Left renal pelvis (tissue), 4 donors: ENCODE results near the gene TEX22. TPM values are rescaled to one million over a fixed set of nuclear protein-coding genes. Genes with fewer than 3 reads are reported as not detected.

Experiments
- DNase-seq, 4 donors: peaks; one replicate each; pipeline ENCODE4 v3.0.0-alpha.2; 2013; ENCODE audit warnings: low read depth in 4 of 4, low spot score in 3 of 4
- polyA plus RNA-seq, 4 donors: library from polyadenylated mRNA; unstranded; fragments of 120-200 nt; gene quantifications; one replicate each; pipeline ENCODE4 v1.2.1, GENCODE V29; 2013; ENCODE audit not compliant: insufficient read length in 4 of 4

The TEX22 gene
- polyA plus RNA-seq, 4 donors, result 1.1 to 2.8 (median 2.0) TPM

DNA sequence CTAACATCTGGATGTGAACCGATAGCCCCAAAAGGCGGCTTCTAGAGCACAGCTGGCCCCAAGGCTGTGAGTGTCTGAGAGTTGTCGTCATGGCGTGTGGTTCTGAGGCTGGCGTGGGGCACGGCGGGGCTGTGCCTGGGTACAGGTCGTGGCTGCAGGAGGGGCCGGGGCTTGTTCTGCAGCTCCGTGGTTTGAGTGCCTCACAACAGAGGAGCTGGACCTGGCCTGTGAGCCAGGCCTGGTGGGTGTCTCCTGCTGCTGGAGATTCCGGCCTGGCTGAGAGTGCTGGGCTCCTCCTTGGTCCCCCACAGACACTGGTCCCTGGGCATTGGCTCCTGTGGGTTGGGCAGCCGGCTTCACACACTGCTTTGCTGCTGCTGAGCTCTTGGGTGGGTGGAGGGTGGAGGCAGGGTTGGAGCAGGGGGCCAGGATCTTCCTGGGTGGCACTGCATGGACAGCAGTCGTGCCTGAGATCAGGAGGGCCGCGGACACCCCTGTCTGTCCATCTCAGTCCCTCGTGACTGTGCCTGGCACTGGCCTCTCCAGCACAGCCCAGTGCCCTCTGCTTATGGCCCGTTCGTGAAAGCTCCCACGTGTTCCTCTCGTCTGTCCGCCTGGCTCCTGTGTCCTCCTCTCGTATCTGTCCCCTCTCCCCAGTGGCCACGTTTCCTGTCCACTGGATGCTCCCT lies 31.8 kb upstream of the TEX22 start:
- no peak for DNase-seq

DNA sequence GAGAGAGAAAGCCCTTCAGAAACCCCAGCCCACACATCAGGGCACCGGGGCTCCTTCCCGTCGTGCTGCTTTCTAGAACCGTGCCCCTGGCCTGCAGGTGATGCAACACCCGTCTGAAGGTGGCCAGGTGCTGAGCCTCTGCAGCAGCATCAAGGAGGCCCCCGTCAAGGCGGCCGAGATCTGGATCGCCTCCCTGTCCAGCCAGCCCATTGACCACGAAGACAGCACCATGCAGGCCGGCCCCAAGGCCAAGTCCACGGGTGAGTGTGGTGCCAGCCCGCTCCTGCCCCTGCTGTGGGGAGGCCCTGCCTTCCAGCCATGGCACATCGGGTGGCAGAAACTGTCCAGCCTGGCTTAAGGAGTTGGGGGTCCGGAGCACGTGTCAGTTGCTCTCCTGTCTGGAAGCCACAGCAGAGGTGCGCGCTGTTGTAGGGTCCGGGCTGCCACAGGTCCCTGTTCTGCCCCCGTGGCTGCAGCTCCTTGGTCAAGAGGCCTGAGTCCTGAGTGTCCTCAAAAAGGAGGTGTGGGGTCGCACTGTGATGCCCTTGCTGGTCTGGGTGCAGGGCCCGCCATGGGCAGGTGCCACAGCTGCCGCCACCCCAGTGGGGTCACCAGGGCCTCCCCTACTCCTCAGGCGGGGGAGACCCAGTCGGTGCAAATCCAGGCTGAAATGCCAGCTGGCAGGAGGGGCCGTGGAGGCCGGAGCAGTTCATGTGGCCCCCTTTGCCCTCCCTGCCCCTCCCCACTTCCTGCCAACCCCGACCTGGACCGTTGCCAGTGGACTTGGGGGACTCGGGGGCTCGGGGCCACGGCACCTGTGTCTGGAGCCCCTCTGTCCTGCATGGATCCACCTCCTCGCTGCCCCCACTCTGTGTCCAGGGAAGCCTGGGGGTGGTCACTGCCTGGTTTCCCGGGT lies 31.0 kb upstream of the TEX22 start:
- no peak for DNase-seq

DNA sequence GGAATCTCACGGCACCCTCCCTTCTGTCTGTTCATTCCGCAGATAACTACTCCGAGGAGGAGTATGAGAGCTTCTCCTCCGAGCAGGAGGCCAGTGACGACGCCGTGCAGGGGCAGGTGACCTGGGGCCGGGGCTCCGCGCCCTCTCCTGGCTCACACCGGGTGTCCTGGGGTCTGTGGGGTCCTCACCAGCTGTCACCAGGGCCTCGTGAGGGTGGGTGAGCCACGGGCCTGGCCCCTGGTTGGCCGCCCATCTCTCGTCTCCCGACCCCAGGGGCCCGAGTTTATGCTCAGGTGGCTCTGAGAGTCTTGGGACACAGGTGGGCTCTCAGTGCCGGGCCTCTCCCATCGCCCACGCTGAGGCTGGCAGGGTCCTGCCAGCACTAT lies 30.3 kb upstream of the TEX22 start:
- no peak for DNase-seq

DNA sequence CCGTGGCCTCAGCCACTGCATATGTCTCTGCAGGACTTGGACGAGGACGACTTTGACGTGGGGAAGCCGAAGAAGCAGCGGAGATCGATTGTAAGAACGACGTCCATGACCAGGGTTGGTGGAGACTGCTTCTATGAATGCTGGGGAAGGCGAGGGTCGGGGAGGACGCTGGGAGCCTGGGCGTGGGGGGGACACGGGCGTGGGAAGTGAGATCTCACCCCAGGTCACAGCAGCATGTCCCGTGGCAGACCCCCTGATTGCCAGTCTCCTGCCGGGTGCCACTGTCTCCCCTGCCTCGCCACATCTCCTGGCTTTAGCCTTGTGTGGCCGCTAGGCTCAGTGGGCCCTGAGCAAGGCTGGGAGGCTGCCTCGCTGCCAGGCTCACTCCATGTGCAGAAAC lies 29.9 kb upstream of the TEX22 start:
- no peak for DNase-seq

DNA sequence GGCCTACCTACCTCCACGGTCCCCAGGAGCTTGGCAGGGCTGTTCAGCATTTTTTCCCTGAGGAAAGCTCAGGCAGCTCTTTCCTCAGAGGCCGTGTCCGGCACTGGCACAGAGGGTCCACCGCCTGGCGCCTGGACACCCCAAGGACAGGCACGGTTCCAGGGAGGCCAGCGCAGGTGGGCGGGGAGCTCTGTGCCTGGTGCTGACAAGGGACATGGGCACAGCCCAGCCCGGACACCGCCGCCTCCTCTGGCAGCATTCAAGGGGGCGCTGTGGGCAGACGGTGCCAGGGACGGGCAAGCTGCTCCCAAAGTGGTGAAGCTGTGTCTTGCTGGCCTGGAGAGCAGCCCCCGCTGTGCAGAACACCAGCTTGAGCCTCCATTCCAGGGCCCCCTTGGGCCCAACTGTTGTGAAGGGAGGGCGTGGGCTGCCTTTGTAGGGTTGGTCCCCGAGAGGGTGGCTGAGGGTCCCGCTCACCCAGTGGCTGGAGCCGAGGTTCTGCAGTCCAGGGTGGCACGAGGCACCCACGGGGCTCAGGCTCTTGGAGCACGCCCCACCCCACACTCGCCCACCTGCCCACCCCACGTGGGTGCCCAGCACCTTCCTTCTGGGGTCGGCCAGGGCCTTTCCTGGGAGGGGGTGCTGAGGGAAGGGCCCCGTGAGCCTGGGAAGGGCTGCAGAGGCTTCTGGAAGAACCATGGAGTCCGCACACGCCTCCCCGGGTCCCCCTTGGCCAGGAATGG lies 29.3 kb upstream of the TEX22 start:
- no peak for DNase-seq

DNA sequence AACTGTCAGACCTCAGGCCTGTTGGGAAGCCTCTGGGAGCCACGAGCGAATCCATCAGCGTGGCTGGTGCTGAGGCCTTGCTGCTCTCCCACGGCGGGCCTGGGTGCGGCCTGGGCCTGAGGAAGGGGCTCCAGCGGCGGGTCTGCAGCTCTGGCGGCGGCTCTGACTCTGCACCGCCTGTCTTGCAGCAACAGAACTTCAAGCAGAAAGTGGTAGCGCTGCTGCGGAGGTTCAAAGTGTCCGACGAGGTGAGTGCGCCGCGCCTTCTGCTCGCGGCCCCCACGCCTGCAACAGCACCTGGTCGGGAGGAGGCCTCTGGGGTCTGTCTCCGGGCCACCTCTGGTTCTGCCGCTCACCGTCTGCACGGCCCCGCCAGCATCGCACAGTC lies 28.7 kb upstream of the TEX22 start:
- DNase-seq, result no peak

DNA sequence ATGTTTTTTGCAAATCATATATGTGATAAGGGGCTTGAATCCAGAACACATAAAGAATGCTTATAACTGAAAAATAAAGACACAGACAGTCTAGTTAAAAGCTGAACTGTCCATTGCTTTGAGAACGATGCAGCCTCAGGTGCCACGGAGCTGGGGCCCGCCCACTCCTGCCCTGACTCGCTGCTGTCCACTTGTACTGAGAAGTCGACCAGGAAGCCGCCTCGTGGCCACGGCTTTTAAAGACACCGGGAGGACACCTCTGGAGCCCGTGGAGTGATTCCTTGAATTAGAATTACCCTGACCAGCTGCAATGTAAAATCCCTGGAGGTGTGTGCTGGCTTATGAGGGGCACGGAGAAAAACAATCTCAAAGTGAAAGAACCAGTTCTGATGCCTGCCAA lies 23.9 kb upstream of the TEX22 start:
- DNase-seq, result no peak

DNA sequence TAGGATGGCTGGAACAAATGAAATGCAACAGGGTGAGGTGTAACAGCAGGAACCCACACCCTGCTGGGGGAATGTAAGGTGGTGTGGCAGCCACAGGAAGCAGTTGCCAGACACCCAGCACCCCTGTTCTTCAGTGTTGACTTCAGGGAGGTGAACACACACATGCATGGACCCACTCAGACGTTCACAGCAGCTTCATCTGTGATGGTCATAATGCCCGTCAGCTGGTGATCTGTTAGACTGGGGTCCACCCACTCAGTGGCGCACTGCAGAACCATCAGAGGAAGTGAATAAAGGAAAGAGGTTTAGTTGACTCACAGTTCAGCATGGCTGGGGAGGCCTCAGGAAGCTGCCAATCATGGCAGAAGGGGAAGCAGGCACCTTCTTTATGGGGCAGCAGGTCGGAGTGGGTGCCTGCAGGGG lies 22.7 kb upstream of the TEX22 start:
- DNase-seq, result no peak

DNA sequence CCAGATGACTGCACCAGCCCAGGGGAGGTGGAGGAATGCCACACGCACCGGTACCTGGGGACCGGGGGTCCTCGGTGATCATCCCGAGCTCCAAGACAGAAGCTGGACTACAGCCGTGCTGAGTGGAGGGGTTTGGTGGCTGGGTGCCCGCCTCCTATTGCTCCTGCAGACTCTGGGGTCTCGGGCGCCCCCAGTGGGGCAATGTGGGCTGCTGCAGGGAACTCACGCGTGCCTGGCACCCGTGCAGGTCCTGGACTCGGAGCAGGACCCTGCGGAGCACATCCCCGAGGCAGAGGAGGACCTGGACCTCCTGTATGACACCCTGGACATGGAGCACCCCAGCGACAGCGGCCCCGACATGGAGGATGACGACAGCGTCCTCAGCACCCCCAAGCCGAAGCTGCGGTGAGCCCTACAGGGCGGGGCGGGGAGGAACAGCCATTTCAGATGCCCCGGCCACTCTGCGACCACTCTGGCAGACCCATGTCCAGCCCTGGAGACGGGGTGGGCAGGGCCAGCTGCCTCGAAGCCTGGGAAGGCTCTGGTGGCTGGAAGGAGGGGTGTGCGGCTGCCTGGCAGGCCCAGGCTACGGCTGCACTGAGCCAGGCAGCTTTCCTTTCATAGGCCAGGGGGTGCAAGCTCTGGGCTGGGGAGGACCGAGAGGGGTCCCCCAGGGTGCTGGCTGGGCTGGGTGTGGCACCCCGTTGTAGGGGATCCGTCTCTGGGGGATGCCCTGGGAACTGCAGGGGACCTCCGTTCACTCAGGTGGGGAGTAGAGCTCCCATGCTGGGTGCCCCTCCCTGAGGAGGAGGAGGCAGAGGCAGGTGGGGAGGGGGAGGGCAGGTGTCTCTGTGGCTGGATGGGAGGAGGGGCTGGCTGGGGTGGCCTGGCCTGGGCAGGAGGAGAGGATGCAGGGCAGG lies 21.6 kb upstream of the TEX22 start:
- DNase-seq, result no peak

DNA sequence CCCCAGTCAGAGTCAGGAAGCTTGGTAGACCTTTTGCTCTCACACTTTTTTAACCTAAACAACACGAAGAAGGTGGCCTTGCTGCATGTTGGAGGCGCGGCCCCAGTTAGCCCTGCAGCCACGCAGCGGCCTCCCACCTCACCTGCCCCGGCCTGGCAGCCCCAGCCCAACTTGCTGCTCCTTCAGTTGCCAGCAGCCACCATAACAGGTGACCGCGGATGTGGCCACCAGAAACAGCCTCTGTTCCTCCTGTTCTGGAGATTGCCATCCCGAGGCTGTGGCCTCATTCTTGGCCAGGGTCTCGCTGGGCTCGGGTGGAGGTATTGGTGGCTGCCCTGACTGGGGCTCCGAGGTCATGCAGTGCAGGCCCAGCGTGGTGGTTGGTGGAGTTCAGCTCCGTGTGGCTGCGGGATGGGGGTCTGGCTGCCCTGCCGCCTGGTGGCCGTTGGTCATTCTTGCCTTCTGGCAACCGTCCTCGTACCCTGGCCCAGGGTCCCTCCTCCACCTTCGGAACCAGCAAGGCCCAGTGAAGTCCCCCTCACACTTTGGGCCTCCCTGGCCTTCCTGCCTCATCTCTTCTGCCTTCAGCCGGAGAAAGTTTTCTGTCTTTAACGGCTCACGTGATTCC lies 20.7 kb upstream of the TEX22 start:
- DNase-seq, result no peak

DNA sequence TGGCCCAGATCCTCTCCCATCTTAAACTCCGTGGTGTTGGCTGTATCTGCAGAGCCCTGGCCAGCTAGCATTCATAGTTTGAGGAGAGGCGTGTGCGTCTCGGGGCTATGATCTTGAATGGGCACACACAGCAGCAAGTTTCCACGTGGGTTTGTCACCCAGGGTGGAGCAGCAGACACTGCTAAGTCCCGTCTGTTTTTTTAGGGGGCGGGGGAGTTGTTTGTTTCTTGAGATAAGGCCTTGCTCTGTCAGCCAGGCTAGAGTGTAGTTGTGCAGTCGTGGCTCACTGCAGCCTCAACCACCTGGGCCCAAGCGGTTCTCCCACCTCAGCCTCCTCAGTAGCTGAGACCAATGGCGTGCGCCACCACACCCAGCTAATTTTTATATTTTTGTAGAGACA lies 20.1 kb upstream of the TEX22 start:
- no peak for DNase-seq

DNA sequence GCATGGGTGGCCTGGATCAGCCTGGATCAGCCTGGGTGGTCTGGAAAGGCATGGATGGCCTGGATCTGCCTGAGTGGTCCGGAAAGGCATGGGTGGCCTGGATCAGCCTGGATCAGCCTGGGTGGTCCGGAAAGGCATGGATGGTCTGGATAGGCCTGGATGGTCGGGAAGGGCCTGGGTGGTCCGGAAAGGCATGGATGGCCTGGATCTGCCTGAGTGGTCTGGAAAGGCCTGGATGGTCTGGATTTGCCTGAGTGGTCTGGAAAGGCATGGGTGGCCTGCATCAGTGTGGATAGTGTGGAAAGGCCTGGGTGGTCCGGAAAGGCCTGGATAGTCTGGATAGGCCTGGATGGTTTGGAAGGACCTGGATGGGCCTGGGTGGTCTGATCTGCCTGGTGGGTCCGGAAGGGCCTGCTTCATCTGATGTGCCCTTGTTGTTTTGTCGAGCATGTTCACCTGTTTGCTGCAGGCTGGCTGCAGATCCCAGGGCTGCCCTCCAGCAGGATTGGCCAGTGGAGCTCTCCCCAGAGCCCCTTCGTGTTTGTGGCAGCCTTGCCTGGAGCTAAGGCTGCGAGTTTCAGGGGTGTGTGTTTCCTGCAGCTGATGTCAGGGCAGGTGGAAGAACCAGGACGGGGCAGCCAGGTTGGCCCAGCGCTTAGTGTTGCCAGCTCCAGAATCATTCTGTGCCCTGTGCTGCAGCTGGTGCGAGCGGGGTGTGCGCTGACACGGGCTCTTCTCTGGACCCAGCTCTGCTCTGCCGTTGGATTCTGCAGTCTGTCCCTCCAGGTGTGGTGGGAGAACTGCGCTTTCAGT lies 19.3 kb upstream of the TEX22 start:
- no peak for DNase-seq

DNA sequence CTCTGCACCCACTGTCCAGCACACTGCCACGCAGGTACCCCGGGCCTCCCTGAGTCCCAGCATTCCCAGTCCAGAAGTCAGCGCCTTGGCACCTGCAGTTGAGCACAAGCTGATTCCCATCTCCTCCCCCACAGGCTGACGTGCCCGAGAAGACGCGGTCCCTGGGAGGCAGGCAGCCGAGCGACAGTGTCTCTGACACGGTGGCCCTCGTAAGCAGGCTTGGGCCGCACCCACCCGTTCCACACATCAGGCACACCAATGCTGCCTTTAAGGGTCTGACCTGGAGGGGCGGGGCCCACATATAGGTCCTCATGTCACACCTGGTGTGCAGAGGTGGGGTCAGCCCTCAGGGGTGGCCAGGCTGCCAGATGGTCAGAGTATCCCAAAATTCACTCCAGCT lies 18.4 kb upstream of the TEX22 start:
- DNase-seq, result no peak

DNA sequence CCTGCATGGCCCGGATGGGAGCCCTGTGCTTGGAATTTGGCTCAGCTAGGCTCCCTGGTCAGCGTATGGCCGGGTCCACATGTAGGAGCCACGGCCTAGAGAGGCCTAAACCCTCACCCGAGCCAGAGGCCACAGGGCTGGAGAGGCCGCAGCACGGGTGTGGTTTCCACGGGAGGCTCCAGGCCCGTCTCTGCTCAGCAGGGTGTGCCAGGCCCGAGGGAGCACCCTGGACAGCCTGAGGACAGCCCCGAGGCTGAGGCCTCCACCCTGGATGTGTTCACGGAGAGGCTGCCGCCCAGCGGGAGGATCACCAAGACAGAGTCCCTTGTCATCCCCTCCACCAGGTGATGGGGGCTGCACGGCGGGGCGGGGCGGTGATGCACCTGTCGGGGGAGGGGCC lies 17.6 kb upstream of the TEX22 start:
- DNase-seq, result no peak

DNA sequence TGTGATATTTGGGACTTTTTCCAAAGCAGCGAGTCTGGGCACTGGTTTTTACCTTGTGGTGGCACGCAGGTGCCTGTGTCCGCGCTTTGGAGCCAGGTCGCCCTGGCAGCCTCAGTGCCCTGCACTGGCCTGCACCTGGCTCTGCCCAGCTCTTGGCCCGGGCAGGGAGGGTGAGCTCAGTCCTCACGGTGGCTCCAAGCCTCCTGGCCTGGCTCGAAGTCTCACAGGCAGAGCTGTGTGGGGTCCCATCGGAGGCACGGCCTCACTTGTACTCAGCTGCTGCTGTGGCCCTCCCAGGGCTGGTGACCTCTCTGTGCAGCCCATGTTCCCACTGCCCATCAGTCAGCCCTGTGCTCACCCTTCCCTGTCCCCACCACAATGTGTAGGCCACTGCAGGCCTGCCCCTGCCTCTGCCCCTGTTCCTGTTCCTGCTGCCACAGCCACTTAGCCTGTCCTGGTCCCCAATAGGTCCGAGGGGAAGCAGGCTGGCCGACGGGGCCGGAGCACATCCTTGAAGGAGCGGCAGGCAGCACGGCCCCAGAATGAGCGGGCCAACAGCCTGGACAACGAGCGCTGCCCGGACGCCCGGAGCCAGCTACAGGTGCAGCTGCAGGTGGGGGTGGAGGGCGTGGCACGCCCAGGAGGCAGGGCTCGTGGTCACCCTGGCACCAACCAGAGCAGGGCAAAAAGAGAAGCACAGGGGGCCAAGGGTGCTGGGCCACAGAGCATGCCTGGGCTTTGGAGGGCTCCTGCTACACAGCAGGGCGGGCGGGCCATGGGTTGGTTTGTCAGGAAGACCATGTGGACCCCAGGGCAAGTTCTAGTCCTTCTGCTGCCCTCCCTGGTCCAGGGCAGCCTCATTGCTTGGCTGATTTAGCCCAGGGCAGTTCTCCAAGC lies 16.6 kb upstream of the TEX22 start:
- DNase-seq, result no peak

DNA sequence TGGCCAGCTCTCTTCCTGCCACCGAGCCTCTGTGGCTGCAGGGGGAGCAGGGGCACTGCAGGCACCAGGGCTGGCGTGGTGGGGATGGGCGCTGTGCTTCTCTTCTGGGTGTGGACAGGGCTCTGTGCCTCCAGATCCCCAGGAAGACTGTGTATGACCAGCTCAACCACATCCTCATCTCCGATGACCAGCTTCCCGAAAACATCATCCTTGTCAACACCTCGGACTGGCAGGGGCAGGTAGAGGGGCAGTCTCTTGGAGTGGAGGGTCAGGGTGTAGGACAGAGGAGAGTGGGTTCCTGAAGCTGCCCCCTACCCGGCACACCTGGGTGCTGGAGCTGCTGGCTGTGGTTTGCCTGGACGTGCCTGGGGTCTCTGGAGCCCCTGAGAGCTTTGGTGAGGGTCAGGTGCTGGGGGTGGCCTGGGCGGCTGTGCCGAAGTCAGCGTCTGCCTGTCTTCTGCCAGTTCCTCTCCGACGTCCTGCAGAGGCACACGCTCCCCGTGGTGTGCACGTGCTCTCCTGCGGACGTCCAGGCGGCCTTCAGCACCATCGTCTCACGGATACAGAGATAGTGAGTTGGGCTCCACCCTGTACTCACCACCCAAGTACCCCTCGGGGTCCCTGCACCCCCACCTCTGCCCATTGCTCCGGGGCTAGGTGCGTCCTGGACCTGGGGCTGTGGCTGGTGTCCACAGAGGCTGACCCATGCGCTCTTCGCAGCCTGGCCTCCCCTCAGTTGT lies 15.8 kb upstream of the TEX22 start:
- DNase-seq, result no peak

DNA sequence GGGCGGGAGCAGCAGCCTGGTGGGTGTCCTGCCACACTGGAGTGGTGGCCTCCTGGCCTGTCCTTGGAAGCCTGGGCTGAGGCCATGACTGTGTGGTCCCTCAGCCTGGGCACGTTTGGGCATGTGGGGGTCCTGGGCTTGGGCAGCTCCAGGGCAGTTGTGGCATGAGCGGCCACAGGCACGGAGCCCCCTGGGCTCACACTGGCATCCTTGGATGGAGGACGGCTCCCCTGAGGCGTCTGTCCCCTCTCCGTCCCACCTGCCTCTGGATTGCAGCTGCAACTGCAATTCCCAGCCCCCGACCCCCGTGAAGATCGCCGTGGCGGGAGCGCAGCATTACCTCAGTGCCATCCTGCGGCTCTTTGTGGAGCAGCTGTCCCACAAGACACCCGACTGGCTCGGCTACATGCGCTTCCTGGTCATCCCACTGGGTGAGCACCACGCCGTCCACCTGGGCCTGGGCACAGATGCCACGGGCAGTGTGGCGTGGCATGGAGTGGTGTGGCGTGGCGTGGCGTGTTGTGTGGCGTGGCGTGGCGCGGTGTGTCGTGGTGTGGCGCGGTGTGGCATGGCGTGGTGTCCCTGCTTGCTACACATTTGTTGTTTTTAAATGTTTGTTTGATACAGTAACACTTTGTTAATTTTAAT lies 15.1 kb upstream of the TEX22 start:
- no peak for DNase-seq
